T follicular helper cell (primary cell): ENCODE measurements around the gene HNRNPCL2.
"Not testable (repeated sequence)": the region's sequence is repeated elsewhere in the genome, so short reads cannot be mapped to it uniquely, and the experiment has no call there.

ENCODE experiments used
- DNase-seq: peaks from one replicate; pipeline ENCODE4 v3.0.0-alpha.2; 2020; ENCODE audit warnings: low read depth
- total RNA-seq, 2 experiments: gene quantifications; one replicate each; lab custom pipeline; 2026; lab: John Stamatoyannopoulos, UW

Gene HNRNPCL2
- 0 reads per million in 2 experiments for total RNA-seq

GRCh38 chr1:13116754-13117153 is at the start of gene HNRNPCL2:
Gene HNRNPCL2, minus strand, starts transcription at chr1:13116854. Its CDS starts 454 bp downstream, at chr1:13116400.
- DNase-seq, result not testable (repeated sequence)

DNA sequence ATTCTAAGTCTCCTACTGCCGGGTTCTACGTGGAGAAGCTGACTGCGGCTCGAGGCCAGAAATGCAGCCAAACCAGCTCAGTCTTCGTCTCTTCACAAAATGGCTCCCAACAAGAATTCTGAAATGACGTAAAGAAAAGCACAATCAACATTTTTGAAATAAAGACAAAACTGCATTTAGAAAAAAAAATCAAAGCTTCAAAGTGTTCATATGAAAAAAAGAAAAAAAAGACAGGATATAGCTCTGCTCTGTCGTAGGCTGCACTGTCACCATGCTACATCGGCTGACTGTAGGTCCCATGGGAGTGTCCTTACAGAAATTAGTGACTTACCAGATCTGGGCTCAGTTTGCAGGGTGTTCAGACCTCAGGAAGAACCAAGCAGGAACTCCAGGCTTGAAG is 48.9 kb upstream of the HNRNPCL2 start, which contains the start of gene HNRNPCL4:
HNRNPCL4 (minus strand) TSS at position 101 of the 400 bp plus-strand sequence. CDS start 164 bp downstream, outside the sequence.
- DNase-seq, result not testable (repeated sequence)

DNA sequence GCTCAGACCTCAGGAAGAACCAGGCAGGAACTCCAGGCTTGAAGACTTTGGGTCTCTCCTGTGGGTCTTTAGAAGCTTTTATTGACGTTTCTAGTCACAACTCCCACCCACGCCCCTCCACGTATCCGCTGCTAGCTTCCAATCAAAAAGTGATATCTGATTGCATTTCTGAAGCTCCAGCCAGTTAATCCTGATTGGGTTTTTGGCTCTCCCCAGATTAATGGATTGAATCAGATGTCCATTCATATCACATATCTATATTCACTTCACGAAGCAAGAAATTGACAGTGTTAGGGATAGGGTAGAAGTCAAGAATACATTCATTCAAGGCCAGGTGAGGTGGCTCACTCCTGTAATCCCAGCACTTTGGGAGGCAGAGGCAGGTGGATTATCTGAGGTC is 39.3 kb upstream of the HNRNPCL2 start, which contains the start of gene PRAMEF26:
PRAMEF26 (minus strand) TSS at position 101 of the 400 bp plus-strand sequence. CDS start 2,914 bp downstream, outside the sequence.
- not testable (repeated sequence) for DNase-seq

GRCh38 chr1:13070474-13070873 is 46.2 kb downstream of the HNRNPCL2 start, which contains the start of gene PRAMEF25:
Gene PRAMEF25, plus strand, starts transcription at chr1:13070774. Its CDS starts 2,920 bp downstream, at chr1:13073694.
- DNase-seq, result not testable (repeated sequence)
